C4-2B (cell line): ENCODE results near the gene PLSCR1.

Experiments used
- ZFX ChIP-seq: fragments of 450-650 bp; IDR thresholded peaks from 2 replicates; pipeline ENCODE4 v1.6.1; 2017
- TF ChIP-seq, protein P1 (sequence below): fragments of 450-650 bp; conservative IDR thresholded peaks from 2 replicates; pipeline ENCODE4 v1.5.1; 2017; ENCODE audit warnings: mild to moderate bottlenecking

DNA sequence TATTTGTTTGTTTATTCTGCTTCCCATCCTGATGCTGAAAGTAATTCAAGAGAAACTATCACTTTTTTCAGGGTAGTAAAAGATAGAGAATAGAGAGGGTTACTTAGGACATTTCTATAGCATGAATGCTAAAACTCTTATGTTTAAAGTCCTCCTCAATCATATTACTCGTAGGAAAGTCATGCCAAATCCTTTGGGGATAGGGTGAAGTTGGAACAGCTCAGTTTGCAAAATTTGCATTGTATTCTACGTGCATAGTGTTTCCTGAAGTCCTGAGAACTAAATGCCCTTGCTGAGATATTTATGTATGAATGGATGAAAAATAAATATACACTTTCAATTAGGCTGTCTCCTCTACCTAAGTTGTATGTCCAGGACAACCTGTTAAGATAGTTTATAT is 46.1 kb upstream of the PLSCR1 start:
- TF ChIP-seq, protein P1, sequence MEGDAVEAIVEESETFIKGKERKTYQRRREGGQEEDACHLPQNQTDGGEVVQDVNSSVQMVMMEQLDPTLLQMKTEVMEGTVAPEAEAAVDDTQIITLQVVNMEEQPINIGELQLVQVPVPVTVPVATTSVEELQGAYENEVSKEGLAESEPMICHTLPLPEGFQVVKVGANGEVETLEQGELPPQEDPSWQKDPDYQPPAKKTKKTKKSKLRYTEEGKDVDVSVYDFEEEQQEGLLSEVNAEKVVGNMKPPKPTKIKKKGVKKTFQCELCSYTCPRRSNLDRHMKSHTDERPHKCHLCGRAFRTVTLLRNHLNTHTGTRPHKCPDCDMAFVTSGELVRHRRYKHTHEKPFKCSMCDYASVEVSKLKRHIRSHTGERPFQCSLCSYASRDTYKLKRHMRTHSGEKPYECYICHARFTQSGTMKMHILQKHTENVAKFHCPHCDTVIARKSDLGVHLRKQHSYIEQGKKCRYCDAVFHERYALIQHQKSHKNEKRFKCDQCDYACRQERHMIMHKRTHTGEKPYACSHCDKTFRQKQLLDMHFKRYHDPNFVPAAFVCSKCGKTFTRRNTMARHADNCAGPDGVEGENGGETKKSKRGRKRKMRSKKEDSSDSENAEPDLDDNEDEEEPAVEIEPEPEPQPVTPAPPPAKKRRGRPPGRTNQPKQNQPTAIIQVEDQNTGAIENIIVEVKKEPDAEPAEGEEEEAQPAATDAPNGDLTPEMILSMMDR, result no peak
- no peak for TF ChIP-seq ZFX
